Measurements from ENCODE around the gene RBM39.

The RBM39 gene

DNA sequence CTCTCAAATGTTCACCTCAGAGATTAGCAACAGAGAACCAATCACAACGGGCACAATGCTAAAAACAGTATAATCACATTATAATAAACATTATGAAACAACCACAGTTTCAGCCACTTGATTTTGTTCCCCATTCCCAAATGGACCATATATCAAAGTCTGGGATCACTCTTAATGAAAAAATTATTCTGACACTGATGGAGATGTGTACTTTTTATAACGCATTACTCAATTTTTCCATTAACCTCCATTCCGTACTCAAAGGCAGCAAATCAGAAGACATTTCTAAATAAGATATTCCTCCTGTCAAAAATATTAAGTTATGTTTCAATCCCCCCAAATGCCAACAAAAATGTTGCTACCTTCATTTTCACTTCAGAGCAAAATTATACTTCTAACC lies 80.2 kb downstream of the RBM39 start:
- no peak overlapping the region for H3K4me3 ChIP-seq (ENCODE audit: low read depth, low read length)
- TF ChIP-seq, protein P1, sequence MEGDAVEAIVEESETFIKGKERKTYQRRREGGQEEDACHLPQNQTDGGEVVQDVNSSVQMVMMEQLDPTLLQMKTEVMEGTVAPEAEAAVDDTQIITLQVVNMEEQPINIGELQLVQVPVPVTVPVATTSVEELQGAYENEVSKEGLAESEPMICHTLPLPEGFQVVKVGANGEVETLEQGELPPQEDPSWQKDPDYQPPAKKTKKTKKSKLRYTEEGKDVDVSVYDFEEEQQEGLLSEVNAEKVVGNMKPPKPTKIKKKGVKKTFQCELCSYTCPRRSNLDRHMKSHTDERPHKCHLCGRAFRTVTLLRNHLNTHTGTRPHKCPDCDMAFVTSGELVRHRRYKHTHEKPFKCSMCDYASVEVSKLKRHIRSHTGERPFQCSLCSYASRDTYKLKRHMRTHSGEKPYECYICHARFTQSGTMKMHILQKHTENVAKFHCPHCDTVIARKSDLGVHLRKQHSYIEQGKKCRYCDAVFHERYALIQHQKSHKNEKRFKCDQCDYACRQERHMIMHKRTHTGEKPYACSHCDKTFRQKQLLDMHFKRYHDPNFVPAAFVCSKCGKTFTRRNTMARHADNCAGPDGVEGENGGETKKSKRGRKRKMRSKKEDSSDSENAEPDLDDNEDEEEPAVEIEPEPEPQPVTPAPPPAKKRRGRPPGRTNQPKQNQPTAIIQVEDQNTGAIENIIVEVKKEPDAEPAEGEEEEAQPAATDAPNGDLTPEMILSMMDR (conservative IDR thresholded peaks at IDR 0.05; ENCODE audit: low read depth, low read length): no peak
- DNase-seq (ENCODE audit: low read depth): no peak

DNA sequence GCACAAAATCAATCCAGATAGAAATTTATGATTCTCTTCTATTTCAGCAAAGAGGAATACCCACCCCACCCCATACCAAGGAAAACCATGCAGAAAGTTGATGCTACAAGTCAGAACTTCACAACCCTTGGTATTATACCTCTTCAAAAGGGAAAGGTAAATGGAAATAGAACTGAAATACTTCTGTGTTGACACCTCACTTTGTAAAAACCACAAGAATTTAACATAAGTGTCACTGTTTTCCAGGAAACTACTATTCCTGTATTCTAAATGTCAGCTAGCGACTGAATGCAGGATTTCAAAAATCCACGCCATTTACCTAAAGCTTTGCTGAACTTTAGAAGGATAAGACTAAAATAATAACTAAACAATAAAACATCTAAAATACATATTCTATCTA lies 81.0 kb downstream of the RBM39 start:
- TF ChIP-seq, protein P1 (conservative IDR thresholded peaks at IDR 0.05; ENCODE audit: low read depth, low read length): no peak

DNA sequence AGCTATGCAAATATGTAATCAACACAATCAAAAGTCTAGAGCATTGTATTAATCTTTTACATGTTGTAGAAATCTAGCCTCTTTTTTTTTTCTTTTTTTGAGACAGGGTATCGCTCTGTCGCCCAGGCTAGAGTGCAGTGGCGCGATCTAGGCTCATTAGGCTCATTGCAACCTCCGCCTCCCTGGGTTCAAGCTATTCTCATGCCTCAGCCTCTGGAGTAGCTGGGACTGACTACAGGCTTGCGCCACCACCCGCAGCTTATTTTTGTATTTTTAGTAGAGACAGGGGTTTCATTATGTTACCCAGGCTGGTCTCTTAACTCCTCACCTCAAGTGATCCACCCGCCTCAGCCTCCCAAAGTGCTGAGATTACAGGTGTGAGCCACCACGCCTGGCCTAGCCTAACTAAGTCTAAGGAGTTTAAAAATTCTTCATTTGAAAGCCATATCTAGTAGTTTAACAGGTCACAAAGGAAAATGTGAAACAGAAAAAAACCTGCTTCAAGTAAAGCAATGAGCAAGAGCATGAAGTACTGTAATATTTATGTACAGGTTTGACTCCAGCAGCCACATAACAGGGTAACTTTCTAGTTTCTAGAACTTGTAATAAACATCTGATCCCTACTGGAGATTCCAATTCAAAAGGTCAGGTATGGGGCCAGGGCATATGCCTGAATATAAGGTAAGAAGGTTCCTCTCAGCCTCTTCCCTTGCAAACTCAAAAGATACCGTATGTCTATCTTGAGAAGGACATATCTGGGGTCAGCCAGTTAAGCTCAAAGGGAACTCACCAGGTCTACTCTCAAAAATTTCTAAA lies 81.7 kb downstream of the RBM39 start:
- H3K4me3 ChIP-seq (ENCODE audit: low read depth, low read length): no peak overlapping the region
- no peak for DNase-seq (ENCODE audit: low read depth)
- TF ChIP-seq, protein P1 (conservative IDR thresholded peaks at IDR 0.05; ENCODE audit: low read depth, low read length): no peak

More for the DNA sequence above, 81.0 kb downstream of the RBM39 start:
- no peak overlapping the region for H3K4me3 ChIP-seq (ENCODE audit: low read depth, low read length)
- peak; percentile 39 for DNase-seq (ENCODE audit: low read depth)

DNA sequence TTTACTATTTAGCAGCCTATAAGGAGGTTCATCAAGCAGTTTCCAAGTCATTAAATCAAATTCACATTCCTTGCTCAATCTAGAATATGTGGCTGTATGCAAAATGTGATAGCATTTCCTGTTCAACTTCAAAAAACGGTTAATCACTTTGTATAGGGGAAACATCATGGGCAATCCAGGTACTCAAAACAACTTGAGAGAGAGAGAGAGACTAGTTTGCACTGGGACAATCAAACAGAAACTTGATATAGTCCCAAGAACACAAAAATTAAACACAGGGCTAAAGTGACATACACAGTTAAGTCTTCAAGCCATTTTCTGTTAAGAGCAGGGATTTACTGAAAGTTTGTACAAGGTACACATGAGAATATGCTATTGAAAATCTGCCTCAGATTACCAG lies 84.8 kb downstream of the RBM39 start:
- DNase-seq (ENCODE audit: low read depth): no peak
- TF ChIP-seq, protein P1 (conservative IDR thresholded peaks at IDR 0.05; ENCODE audit: low read depth, low read length): no peak
- no peak overlapping the region for H3K4me3 ChIP-seq (ENCODE audit: low read depth, low read length)

DNA sequence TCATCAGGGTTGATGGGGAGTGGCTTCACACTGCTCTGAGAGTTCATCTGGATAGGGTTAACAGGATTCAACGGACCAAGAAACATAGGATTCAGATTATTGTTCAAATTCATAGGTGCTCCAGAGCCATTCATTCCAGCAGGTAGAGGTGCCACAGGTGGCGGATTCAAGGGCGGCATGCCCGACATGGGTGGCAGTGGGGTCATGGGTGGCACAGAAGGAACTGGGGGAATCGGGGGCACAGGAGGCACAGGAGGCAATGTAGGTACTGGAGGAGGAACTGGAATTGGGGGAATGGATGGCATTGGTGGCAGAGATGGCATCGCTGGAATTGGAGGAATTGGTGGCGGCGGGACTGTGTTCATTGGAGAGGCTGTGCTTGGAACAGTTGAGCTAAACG lies 87.6 kb downstream of the RBM39 start:
- TF ChIP-seq, protein P1 (conservative IDR thresholded peaks at IDR 0.05; ENCODE audit: low read depth, low read length): no peak
- no peak for DNase-seq (ENCODE audit: low read depth)
- H3K4me3 ChIP-seq (ENCODE audit: low read depth, low read length): no peak overlapping the region

DNA sequence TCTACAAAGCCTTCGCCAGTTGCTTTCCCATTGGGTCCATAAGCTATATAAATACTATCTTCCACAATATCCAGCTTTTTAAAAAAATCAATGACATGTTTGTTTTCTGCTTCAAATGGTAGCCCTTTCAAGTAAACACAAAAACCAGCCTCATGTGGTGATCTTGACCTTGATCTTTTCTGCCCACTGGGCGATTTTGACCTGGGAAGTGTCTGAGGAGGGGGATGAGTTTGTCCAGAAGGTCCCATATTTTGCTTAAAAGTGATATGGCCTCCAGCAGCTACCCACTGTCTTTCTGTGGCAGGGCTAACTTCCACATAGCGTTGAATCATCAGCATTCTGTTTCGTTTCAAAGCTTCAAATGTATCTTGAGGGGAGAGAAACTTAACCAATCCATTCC lies 88.2 kb downstream of the RBM39 start:
- H3K4me3 ChIP-seq (ENCODE audit: low read depth, low read length): no peak overlapping the region
- TF ChIP-seq, protein P1 (conservative IDR thresholded peaks at IDR 0.05; ENCODE audit: low read depth, low read length): no peak
- DNase-seq (ENCODE audit: low read depth): no peak
